HCT116 (cell line): Measurements from ENCODE around the gene IL1RL1. TPM values are rescaled to one million over a fixed set of nuclear protein-coding genes. Genes with fewer than 3 reads are reported as not detected.
A peak's percentile ranks its signal among the peaks of the same experiment; 100 is the strongest.

Source experiments
- ATAC-seq: fragments of 200-7000 bp; cut with Tn5 transposase; 2 replicates; pipeline ENCODE4 v1.9.1; 2020; ENCODE audit warnings: mild to moderate bottlenecking, moderate library complexity
- BruUV-seq: library from RNA; stranded (reverse); fragments of 400-500 nt; replicated peaks from 2 replicates; lab custom pipeline; 2021; lab: Mats Ljungman, UMichigan
- CTCF ChIA-PET: fragments of 300-600 bp; sonication (Branson Sonifier 250); formaldehyde crosslinking; loops from one replicate; lab custom pipeline; 2021; ENCODE audit warnings: antibody characterized with exemption; lab: Charles Lee
- POLR2A ChIA-PET: fragments of 300-600, 350-600 bp; sonication (Branson Sonifier 250); formaldehyde crosslinking; loops from one replicate; lab custom pipeline; 2021; ENCODE audit warnings: antibody characterized with exemption; lab: Charles Lee
- RAD21 ChIA-PET, 2 experiments: fragments of 300-600 bp; sonication (Branson Sonifier 250); formaldehyde crosslinking; loops; one replicate each; lab custom pipeline; 2023; ENCODE audit warnings: low total read pairs in 2 of 2; ENCODE audit not compliant: uncharacterized antibody in 2 of 2, unreplicated experiment in 2 of 2, low non-redundant PET in 1 of 2; lab: Charles Lee
- DNase-seq: peaks from one replicate; pipeline ENCODE4 v3.0.0-alpha.2; 2010; ENCODE audit warnings: low read depth, low spot score
- H2AFZ ChIP-seq: fragments of 200-600 bp; shearing (Covaris generic), sonication (generic); 2 replicates; pipeline ENCODE4 v1.6.1; 2017; ENCODE audit warnings: low read depth, mixed run types, mixed read lengths, antibody characterized with exemption, low read length; ENCODE audit not compliant: poor library complexity, severe bottlenecking
- H3K27ac ChIP-seq: 2 replicates; pipeline ENCODE4 v1.5.1; 2012; ENCODE audit warnings: low read depth, low read length
- H3K27me3 ChIP-seq: fragments of 200-600 bp; sonication (generic); 2 replicates; pipeline ENCODE4 v1.6.1; 2016; ENCODE audit warnings: mixed run types, low read length, mixed read lengths; ENCODE audit not compliant: insufficient read depth
- H3K36me3 ChIP-seq, 2 experiments: fragments of 200-500 bp in 1 of 2; fragments of 200-600 bp in 1 of 2; sonication (Bioruptor generic) in 1 of 2; sonication (generic) in 1 of 2; 2 replicates each; pipeline versions ENCODE4 v1.5.1 to v1.6.1; 2014 to 2016; ENCODE audit warnings: low read length in 2 of 2, inconsistent platforms in 1 of 2, mixed read lengths in 1 of 2, mixed run types in 1 of 2; ENCODE audit not compliant: insufficient read depth in 2 of 2, control insufficient read depth in 1 of 2
- H3K4me1 ChIP-seq, 2 experiments: fragments of 200-600 bp in 1 of 2; sonication (generic) in 1 of 2; 2 replicates each; pipeline versions ENCODE4 v1.5.1 to v1.6.1; 2012 to 2017; ENCODE audit warnings: low read length in 2 of 2, inconsistent platforms in 1 of 2, mild to moderate bottlenecking in 1 of 2, mixed read lengths in 1 of 2, mixed run types in 1 of 2, moderate library complexity in 1 of 2; ENCODE audit not compliant: insufficient read depth in 2 of 2, control insufficient read depth in 1 of 2
- H3K4me2 ChIP-seq: fragments of 200-600 bp; sonication (generic); 2 replicates; pipeline ENCODE4 v1.6.1; 2017; ENCODE audit warnings: mixed run types, low read length, mixed read lengths
- H3K4me3 ChIP-seq, 2 experiments: fragments of 200-600 bp in 1 of 2; sonication (generic) in 1 of 2; replicated peaks in 1 of 2; 2 replicates each; pipeline ENCODE4 v1.5.1; 2011 to 2016; ENCODE audit warnings: low read length in 2 of 2, control low read depth in 1 of 2, low read depth in 1 of 2, mild to moderate bottlenecking in 1 of 2, mixed read lengths in 1 of 2, mixed run types in 1 of 2
- H3K79me2 ChIP-seq: fragments of 200-600 bp; sonication (generic); 2 replicates; pipeline ENCODE4 v1.6.1; 2017; ENCODE audit warnings: mild to moderate bottlenecking, mixed run types, low read length, moderate library complexity, mixed read lengths; ENCODE audit not compliant: insufficient read depth
- H3K9ac ChIP-seq: fragments of 200-600 bp; sonication (generic); 2 replicates; pipeline ENCODE4 v1.6.1; 2016; ENCODE audit warnings: low read length, mixed read lengths
- H3K9me2 ChIP-seq: fragments of 200-600 bp; sonication (generic), shearing (Covaris generic); 2 replicates; pipeline ENCODE4 v1.6.1; 2017; ENCODE audit warnings: mixed run types, mild to moderate bottlenecking, moderate library complexity; ENCODE audit not compliant: insufficient read depth
- H3K9me3 ChIP-seq, 2 experiments: fragments of 200-500 bp in 1 of 2; fragments of 200-600 bp in 1 of 2; sonication (Bioruptor generic) in 1 of 2; sonication (generic) in 1 of 2; 2 replicates each; pipeline ENCODE4 v1.6.1; 2014 to 2017; ENCODE audit warnings: low read length in 2 of 2, mixed read lengths in 2 of 2, inconsistent platforms in 1 of 2, low read depth in 1 of 2, mild to moderate bottlenecking in 1 of 2, mixed run types in 1 of 2, moderate library complexity in 1 of 2; ENCODE audit not compliant: control insufficient read depth in 1 of 2, insufficient read depth in 1 of 2
- H4K20me1 ChIP-seq: fragments of 200-600 bp; sonication (generic), shearing (Covaris generic); 2 replicates; pipeline ENCODE4 v1.6.1; 2017; ENCODE audit warnings: mixed run types, mild to moderate bottlenecking, moderate library complexity; ENCODE audit not compliant: insufficient read depth
- CEBPB ChIP-seq: IDR thresholded peaks from 2 replicates; pipeline ENCODE4 v1.6.1; 2012; ENCODE audit warnings: low read depth
- CTCF ChIP-seq, 3 experiments: fragments of 200-600 bp in 1 of 3; sonication (generic) in 1 of 3; IDR thresholded peaks in 2 of 3; conservative IDR thresholded peaks in 1 of 3; 2 replicates each; pipeline ENCODE4 v1.5.1; 2012 to 2017; ENCODE audit warnings: low read depth in 2 of 3, low read length in 2 of 3, antibody characterized with exemption in 1 of 3, borderline replicate concordance in 1 of 3, control low read depth in 1 of 3, mild to moderate bottlenecking in 1 of 3, mixed read lengths in 1 of 3, mixed run types in 1 of 3, moderate library complexity in 1 of 3; ENCODE audit not compliant: insufficient read depth in 1 of 3
- EZH2phosphoT487 ChIP-seq: fragments of 200-600 bp; IDR thresholded peaks from 2 replicates; pipeline ENCODE4 v1.6.1; 2018; ENCODE audit warnings: antibody characterized with exemption, borderline replicate concordance
- FOSL1 ChIP-seq: IDR thresholded peaks from 2 replicates; pipeline ENCODE4 v1.6.1; 2012; ENCODE audit warnings: low read depth
- JUND ChIP-seq: IDR thresholded peaks from 2 replicates; pipeline ENCODE4 v1.6.1; 2012
- MAX ChIP-seq: IDR thresholded peaks from 2 replicates; pipeline ENCODE4 v1.6.1; 2012
- POLR2A ChIP-seq: IDR thresholded peaks from 2 replicates; pipeline ENCODE4 v1.7.0; 2011; ENCODE audit warnings: borderline replicate concordance; ENCODE audit not compliant: insufficient read depth, insufficient read length; ENCODE audit errors: extremely low read depth
- POLR2AphosphoS5 ChIP-seq: IDR thresholded peaks from 2 replicates; pipeline ENCODE4 v1.6.1; 2011; ENCODE audit warnings: mild to moderate bottlenecking, low read depth, low read length, moderate library complexity
- RAD21 ChIP-seq: IDR thresholded peaks from 2 replicates; pipeline ENCODE4 v1.6.1; 2012; ENCODE audit warnings: low read depth, mild to moderate bottlenecking
- SIN3A ChIP-seq: IDR thresholded peaks from 2 replicates; pipeline ENCODE4 v1.6.1; 2012; ENCODE audit warnings: low read depth
- SRF ChIP-seq: IDR thresholded peaks from 2 replicates; pipeline ENCODE4 v1.6.1; 2012; ENCODE audit warnings: low read depth
- TCF7L2 ChIP-seq: IDR thresholded peaks from 2 replicates; pipeline ENCODE4 v1.7.0; 2011; ENCODE audit warnings: borderline replicate concordance, inconsistent platforms; ENCODE audit not compliant: insufficient read depth, insufficient read length; ENCODE audit errors: extremely low read depth
- intact Hi-C: fragments of 100-400 bp; cut with micrococcal nuclease; formaldehyde crosslinking; loops from 2 replicates; pipeline ENCODE4 v1.10.0; 2022
- total RNA-seq: library from RNA; stranded (reverse); gene quantifications from one replicate; pipeline ENCODE4 v1.2.1, GENCODE V29; 2021; ENCODE audit not compliant: unreplicated experiment

The IL1RL1 gene
- total RNA-seq, 1 experiment from 2014 or later, result not detected

DNA sequence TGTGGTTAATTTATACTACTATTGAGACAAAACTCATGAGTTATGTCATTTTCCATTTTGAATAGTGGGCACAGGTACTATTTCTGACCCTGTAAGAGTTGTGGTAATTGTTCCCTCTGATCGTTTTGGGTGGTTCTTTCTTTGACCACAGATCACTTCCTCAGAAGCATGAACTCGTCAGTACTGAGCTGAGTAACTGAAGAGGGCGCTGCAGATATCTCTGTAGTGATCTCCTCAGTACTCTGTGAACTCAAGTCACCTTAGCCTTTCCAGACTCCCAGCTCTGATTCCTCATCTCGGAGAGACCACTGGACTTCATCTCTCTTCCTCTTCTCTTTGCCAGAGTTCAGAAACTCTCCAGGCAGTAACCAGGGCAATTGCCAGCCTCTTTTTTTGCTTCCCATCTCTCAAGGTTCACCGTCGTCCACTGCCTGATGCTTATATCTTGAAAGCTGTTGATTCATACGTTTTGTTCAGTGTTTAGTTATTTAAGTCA is 9.4 kb upstream of the IL1RL1 start:
- no peaks in the 10 kb centered on the region for H3K36me3 ChIP-seq
- H3K4me2 ChIP-seq, result peak overlapping the region; percentile 52
- H4K20me1 ChIP-seq, result no peaks in the 10 kb centered on the region
- ATAC-seq, result peak; percentile 94
- H2AFZ ChIP-seq, result peak overlapping the region; percentile 28
- TF ChIP-seq POLR2AphosphoS5, result no peak
- no peak for TF ChIP-seq JUND
- no peak for TF ChIP-seq TCF7L2
- TF ChIP-seq CTCF (IDR thresholded peaks at IDR 0.05 in 2 of 3, conservative IDR thresholded peaks at IDR 0.05 in 1 of 3; ENCODE audit: borderline replicate concordance in 1 of 3, insufficient read depth in 1 of 3, low read depth in 2 of 3, low read length in 2 of 3), result peak; percentile 32 to 67 (median 64); a peak in 5 of 6 replicates
- TF ChIP-seq RAD21, result peak; percentile 37; the same call in 1 of the 2 replicates
- TF ChIP-seq POLR2A, result no peak
- ChIA-PET RAD21 (no interaction called here), CTCF (interaction anchor here (0.9 to 1.7 kb wide), 12 partner anchors 9 to 331 kb away, joined by 3 to 10 read pairs (median 3); partner anchors contain the start of gene IL1RL1), POLR2A (interaction anchor here (1.0 kb wide), 1 partner anchor 13 kb away, joined by 3 read pairs; no protein-coding TSS in a partner anchor)
- no peak overlapping the region for H3K9ac ChIP-seq
- 0 out of 2 replicates have a peak, but pooled peaks cover 3% of the 10 kb centered on the region for H3K27me3 ChIP-seq
- H3K4me3 ChIP-seq, result no peak overlapping the region
- no peak overlapping the region for H3K27ac ChIP-seq
- BruUV-seq, result no TSS peak
- H3K4me1 ChIP-seq, result 0 out of 4 replicates have a peak, but pooled peaks cover 0 to 3% of the 10 kb centered on the region in 2 experiments
- intact Hi-C loops, result no loop called here
- no peaks in the 10 kb centered on the region for H3K9me2 ChIP-seq
- H3K79me2 ChIP-seq, result no peaks in the 10 kb centered on the region
- no peaks in the 10 kb centered on the region for H3K9me3 ChIP-seq
- peak; percentile 39 for DNase-seq

GRCh38 chr2:102302458-102302857 is 8.9 kb upstream of the IL1RL1 start:
- Histone ChIP-seq H4K20me1 (no peaks in the 10 kb centered on the region), H3K36me3 (no peaks in the 10 kb centered on the region), H3K4me2 (no peak overlapping the region), H3K27me3 (0 out of 2 replicates have a peak, but pooled peaks cover 3% of the 10 kb centered on the region), H3K27ac (no peak overlapping the region), H3K9me2 (no peaks in the 10 kb centered on the region), H3K4me3 (no peak overlapping the region), H2AFZ (no peak overlapping the region), H3K9ac (no peak overlapping the region), H3K4me1 (0 out of 4 replicates have a peak, but pooled peaks cover 0 to 3% of the 10 kb centered on the region in 2 experiments), H3K79me2 (no peaks in the 10 kb centered on the region), H3K9me3 (no peaks in the 10 kb centered on the region)
- intact Hi-C loops, result no loop called here
- ChIA-PET POLR2A (interaction anchor here (1.0 kb wide), 1 partner anchor 13 kb away, joined by 3 read pairs; no protein-coding TSS in a partner anchor), RAD21 (no interaction called here), CTCF (interaction anchor here (0.9 to 1.7 kb wide), 11 partner anchors 10 to 331 kb away, joined by 3 to 10 read pairs (median 3); partner anchors contain the start of gene IL1RL1)
- no TSS peak for BruUV-seq
- TF ChIP-seq MAX (no peak), SRF (no peak), SIN3A (no peak), EZH2phosphoT487 (no peak), RAD21 (no peak), FOSL1 (no peak), CEBPB (no peak)
- no peak for DNase-seq
- no peak for ATAC-seq
